Erythroblast (primary cell): ENCODE results near the gene NAMPT.
"Not testable (repeated sequence)": the region's sequence is repeated elsewhere in the genome, so short reads cannot be mapped to it uniquely, and the experiment has no call there.

Source experiments
- DNase-seq, 2 experiments: peaks; one replicate each; lab custom pipeline; 2025; lab: John Stamatoyannopoulos, UW
- GATA1 ChIP-seq: IDR thresholded peaks from 2 replicates; pipeline ENCODE4 v1.6.1; 2011; ENCODE audit warnings: low read depth, mild to moderate bottlenecking, control low read depth, low read length, moderate library complexity
- POLR2A ChIP-seq: IDR thresholded peaks from 2 replicates; pipeline ENCODE4 v1.6.1; 2011; ENCODE audit warnings: mild to moderate bottlenecking, low read length

The NAMPT gene

DNA sequence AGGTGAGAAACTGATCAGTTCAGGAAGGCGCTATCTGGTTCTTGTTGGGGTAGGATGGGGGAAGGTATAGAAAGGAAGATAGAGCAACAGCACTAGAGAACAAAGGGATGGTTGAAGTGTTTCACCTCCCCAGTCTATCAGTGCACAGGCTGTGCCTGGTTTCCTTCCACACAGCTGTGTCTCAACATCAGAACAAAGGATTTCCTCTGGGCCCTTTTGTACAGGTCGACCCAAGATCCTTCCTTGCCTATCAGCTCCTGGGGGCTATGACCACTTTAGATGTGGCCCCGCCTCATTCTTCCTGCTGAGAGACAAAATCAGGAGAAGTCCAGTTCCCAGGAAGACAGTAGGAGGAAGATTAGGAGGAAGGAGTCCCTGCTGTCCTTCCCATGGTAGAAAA is 65.6 kb downstream of the NAMPT start:
- TF ChIP-seq POLR2A (no peak), GATA1 (no peak)
- DNase-seq, result no peak

DNA sequence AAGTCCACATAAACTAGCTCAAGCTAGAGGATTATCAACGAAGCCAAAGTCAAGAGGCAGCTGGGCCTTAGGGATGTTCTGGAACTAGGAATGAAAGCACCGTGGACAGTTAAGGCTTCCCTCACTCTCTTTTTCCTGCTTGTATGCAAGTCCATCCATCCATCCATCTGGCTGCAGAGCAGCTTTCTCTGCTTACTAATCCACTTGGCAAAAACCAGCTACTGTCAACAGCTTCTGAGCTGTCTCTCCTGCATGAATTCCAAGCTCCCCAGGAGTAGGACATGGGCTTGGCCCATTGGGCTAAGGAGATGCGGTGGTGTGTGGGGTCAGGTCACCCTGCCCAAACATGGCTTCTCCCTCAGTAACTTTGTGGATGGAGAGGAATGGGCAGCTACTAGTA is 66.2 kb downstream of the NAMPT start:
- DNase-seq, result no peak

DNA sequence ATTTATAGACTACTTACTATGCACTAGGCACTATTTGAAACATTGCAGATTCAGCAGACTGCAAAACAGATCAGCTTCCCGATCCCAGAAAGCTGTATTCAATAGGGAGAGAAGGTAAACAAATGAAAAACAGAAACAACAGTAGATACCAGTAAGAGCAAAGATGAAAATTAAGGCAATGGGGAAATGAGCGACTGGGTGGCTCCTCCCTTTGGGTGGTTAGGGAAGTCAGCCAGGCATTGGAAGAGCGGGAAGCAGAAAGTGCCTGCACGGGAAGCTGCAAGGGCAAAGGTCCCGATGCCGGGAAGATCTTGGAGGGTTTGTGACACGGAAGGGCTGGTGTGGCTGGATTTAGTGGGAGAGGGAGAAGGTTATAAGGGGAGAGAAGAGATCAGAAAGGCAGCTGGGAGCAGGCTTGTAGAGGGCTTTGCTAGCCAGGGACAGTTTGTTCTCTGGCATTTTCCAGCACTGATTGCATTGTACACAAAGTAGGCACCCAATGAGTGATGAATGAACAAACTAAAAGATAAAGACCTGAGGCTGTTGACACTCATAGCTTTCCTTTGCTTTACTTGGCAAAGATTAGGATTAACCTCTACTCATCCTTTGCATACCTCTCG is 67.8 kb downstream of the NAMPT start:
- DNase-seq, result no peak
- TF ChIP-seq GATA1 (no peak), POLR2A (no peak)

More for the DNA sequence above, 66.2 kb downstream of the NAMPT start:
- TF ChIP-seq POLR2A (no peak), GATA1 (no peak)

DNA sequence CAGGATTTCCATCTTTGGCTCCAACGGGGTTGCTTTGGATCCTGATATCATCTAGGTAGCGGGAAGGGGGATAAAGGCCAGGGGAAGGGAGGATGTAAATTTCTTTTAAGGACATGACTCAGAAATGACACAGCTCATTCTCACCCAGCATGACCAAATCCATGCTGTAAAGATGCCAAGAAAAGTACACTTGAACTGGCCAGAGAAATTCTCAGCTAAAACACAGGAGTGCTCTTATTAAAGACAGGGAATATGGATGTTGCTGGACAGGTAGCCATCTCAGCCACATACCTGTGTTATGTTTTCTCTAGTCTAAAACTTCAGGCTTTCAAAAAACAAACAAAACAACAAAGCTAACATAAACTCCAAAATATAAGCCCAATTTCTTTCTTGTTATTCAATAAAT is 68.3 kb downstream of the NAMPT start:
- TF ChIP-seq GATA1 (no peak), POLR2A (no peak)
- peak in 1 of 2 experiments; percentile 62 for DNase-seq

DNA sequence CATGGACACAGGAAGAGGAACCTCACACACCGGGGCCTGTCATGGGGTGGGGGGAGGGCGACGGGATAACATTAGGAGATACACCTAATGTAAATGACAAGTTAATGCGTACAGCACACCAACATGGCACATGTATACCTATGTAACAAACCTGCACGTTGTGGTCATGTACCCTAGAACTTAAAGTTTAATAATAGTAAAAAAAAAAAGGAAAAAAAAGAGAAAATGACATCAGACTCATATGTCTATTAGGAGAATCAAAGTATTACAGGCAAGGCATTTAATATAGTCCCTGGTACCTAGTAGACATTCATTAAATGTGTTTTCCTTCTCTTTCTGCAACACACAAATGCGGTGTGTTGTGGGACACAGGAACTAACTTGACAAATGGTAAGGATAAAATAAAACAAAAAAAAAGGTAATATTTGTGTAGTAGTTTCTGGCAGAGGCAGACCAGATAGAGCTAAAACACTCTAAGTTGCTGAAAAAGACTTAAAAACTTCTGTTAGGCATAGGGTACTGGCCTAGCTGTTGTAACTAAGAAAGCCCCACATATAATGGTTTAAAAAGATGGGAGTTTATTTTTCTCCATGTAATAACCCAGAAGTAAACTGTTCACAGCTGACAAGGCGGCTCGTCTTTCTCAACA is 68.8 kb downstream of the NAMPT start:
- DNase-seq, result no peak
- TF ChIP-seq POLR2A (no peak), GATA1 (no peak)

DNA sequence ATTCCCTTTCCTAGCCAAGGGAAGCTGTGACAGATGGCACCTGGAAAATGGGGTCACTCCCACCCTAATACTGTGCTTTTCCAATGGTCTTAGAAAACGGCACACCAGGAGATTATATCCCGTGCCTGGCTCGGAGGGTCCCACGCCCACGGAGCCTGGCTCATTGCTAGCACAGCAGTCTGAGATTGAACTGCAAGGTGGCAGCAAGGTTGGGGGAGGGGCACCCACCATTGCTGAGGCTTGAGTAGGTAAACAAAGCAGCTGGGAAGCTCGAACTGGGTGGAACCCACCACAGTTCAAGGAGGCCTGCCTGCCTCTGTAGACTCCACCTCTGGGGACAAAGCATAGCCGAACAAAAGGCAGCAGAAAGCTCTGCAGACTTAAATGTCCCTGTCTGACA is 75.8 kb downstream of the NAMPT start:
- DNase-seq, result not testable (repeated sequence)

DNA sequence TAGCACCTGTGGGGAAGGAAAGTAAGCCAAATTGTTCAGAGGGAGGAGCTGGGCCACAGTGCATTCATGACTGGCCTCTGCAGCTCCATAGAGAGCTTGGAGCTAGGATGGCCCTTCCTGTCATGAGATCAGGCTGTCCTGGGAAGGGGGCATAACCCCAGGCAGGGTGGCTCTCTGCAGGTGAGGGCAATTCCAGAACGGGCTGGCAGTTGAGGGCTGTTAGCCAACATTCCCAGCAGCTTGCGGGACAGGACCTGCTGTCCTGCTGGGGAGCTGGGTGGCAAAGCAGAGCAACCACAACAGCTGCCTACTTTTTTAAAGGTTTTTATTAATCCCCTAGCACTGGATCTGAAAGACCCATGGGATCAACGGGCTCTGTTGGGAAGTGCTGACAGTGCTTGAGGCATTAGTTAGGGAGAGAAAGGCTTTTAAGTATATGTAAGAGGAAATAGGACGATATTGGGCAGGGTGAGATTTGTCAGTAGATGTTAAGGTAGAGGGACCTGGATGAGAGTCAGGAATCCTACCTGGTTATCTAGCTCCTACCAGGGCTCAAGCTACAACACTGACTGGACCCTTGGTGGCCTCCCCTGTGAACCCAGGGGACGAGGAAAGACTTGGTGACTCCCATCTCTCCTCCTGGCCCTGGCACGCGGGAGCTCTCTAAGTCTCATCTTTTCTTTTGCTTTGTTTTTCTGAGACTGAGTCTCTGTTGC is 77.8 kb downstream of the NAMPT start:
- no peak for DNase-seq
- no peak for TF ChIP-seq GATA1
- TF ChIP-seq POLR2A, result no peak

DNA sequence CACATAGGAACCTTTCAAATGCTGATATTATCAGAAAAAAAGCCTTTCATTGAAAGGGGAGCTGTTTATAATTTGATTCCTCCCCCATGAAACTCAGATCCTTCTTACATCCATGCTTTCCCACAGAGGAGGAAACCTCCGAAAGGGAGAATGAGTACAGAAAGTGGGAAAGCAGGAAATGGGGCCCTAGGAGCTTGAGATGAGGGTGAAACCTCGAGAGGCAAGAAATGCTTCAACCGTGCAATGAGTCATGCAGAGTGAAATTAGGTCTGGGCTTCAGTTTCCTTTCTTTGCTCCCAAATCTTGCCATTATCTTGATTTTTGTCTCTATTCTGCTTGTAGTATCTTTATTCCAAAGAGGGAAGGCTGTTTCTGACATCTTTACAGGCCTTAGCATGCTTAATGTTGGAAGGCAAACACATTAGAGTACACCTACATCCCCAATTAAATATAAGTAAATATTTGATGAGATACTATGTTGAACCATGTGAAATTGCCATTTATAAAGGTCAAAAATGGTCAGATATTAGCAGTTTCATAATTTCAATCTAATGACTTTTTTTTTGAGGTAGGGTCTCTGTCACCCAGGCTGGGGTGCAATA is 79.1 kb downstream of the NAMPT start:
- TF ChIP-seq POLR2A, result no peak
- no peak for TF ChIP-seq GATA1
- no peak for DNase-seq

DNA sequence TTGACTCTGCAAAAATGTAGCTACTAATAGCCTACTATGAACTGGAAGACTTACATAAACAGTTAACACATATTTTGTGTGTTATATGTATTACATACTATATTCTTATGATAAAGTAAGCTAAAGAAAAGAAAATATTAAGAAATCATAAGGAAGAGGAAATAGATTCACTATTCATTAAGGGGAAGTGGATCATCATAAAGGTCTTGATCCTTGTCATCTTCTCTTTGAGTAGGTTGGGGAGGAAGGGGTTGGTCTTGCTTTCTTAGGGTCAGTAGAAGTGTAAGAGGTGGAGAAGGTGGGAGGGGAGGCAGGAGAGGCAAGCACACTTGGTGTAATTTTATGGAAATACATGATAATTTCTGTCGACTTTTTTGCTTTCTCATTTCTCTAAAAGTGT is 81.3 kb downstream of the NAMPT start:
- TF ChIP-seq POLR2A, result no peak
- no peak for DNase-seq

DNA sequence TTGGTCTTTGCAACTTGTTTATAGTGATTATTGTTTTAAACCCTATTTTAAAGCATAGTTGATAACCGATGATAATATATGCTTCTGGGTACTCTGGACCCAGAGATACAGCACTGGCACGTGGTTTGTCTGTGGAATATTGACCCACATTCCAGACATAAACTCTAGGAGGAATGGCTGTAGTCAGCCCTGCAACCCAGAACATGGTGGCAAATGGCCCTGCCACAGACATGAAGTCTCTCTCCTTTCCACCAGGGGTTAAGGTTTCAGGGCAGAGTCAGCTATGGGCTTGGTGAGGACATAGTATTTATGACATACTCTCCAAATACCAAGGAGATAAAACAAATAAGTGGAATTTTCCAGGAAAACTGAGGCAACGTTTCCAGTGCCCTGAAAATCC is 83.6 kb downstream of the NAMPT start:
- TF ChIP-seq GATA1 (no peak), POLR2A (no peak)
- DNase-seq, result no peak

DNA sequence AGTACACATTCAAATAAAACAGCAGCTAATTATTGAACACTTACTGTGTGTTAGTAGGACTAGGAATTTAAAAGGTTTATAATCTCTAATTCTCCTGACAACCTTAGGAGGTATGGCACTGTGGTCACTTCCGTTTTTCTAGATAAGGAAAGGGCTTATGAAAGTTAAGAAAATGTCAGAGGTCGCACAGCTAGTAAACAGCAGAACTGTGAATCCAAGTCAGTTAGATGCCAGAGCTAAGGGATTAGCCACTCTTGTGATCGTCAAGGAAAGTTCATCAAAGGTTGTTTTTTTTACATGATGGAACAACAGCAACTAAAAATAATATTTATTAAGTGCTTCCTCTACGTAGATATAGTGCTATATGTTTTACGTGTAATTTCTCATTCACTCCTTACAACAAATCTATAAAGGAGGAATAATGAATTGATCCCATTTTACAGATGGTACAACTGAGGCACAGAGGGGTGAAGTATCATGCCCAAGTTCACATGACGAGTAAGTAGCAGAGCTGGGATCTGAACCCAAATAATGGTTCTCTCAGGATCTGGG is 84.9 kb downstream of the NAMPT start:
- no peak for DNase-seq

DNA sequence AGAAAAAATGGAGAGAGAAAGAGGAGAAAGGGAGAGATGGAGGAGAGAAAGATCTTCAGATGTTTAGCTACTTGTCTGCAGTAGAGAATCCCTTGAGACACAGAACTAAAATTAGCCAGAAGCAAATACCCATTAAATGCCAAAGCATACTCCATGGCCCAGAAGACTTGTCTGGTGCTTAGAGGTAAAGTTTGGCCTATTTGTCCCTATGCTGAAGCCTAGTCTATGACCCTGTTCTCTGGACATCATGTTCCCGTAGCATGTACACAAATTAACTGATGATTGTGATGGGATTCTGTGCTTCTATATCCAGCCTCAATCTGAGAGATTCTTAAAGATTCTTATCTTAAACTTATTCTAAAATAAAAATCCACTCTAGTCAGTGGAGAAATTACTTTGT is 85.8 kb downstream of the NAMPT start:
- no peak for DNase-seq
- no peak for TF ChIP-seq GATA1

More for the DNA sequence above, 84.9 kb downstream of the NAMPT start:
- TF ChIP-seq POLR2A, result no peak
- TF ChIP-seq GATA1, result no peak
